Measurements from ENCODE around the gene COPS4. TPM values are rescaled to one million over a fixed set of nuclear protein-coding genes. Genes with fewer than 3 reads are reported as not detected.

Gene COPS4
- total and polyA plus RNA-seq, 2 of the 8 experiments (the other 6 are each of a cell fraction or from before 2014, with no cell fraction given) = 14.9 to 28.3 TPM

GRCh38 chr4:83046693-83047473 is 11.9 kb downstream of the COPS4 start:
- Histone ChIP-seq H2AFZ (ENCODE audit: low read length) (no peak overlapping the region), H3K4me2 (ENCODE audit: insufficient read depth in 1 of 2, low read depth in 2 of 2, low read length in 2 of 2) (no peak overlapping the region), H3K9me3 (ENCODE audit: insufficient read depth in 2 of 2, low read depth in 1 of 2, low read length in 1 of 2) (no peaks in the 10 kb centered on the region), H3K18ac (ENCODE audit: extremely low read depth, low read length) (no peak overlapping the region), H4K91ac (replicated peaks; ENCODE audit: insufficient read length, low read length) (no peak overlapping the region), H4K5ac (ENCODE audit: insufficient read length, low read depth, low read length) (no peak overlapping the region), H3K27me3 (replicated peaks in 1 of 4; ENCODE audit: control insufficient read depth in 3 of 4, extremely low read depth in 1 of 4, insufficient read depth in 3 of 4, low read length in 3 of 4) (no peaks in the 10 kb centered on the region), H3K14ac (ENCODE audit: insufficient read length) (no peak overlapping the region), H3K79me1 (ENCODE audit: low read depth, low read length) (no peaks in the 10 kb centered on the region; the same call in 1 of the 2 replicates), H2AK5ac (ENCODE audit: low read depth, low read length) (no peak overlapping the region), H2BK5ac (ENCODE audit: low read depth, low read length) (no peak overlapping the region), H3K23me2 (ENCODE audit: low read depth, low read length) (no peaks in the 10 kb centered on the region), H2BK15ac (ENCODE audit: low read length) (no peak overlapping the region), H3K27ac (ENCODE audit: low read depth, low read length) (no peak overlapping the region), H3K36me3 (ENCODE audit: control insufficient read depth in 2 of 4, insufficient read depth in 4 of 4, low read length in 3 of 4) (peaks cover 0 to 3% (median 0%) of the 10 kb centered on the region in 4 experiments; a peak in 1 of 8 replicates), H2BK120ac (replicated peaks; ENCODE audit: low read depth, low read length) (no peak overlapping the region), H3K4me3 (ENCODE audit: extremely low read depth in 1 of 4, insufficient read depth in 2 of 4, low read depth in 3 of 4, low read length in 4 of 4) (no peak overlapping the region), H4K8ac (ENCODE audit: extremely low read depth, insufficient read depth, low read length) (no peak overlapping the region), H4K20me1 (replicated peaks in 1 of 2; ENCODE audit: control insufficient read depth in 1 of 2, insufficient read depth in 2 of 2, low read length in 2 of 2) (no peaks in the 10 kb centered on the region), H3K56ac (replicated peaks; ENCODE audit: insufficient read length, low read depth, low read length) (no peak overlapping the region), H3K9ac (replicated peaks in 1 of 4; ENCODE audit: extremely low read depth in 1 of 4, low read depth in 3 of 4, low read length in 3 of 4) (peak overlapping the region in 1 of 4 experiments; percentile 34; a peak in 1 of 7 replicates), H3K79me2 (ENCODE audit: control insufficient read depth in 1 of 2, insufficient read depth in 2 of 2, low read length in 2 of 2) (no peaks in the 10 kb centered on the region), H3K23ac (ENCODE audit: insufficient read length) (no peak overlapping the region), H3K4ac (replicated peaks; ENCODE audit: insufficient read length, low read depth, low read length) (no peak overlapping the region), H2BK12ac (ENCODE audit: low read depth, low read length) (no peak overlapping the region), H3K4me1 (replicated peaks in 1 of 4; ENCODE audit: control insufficient read depth in 3 of 4, insufficient read depth in 4 of 4, low read length in 3 of 4) (no peaks in the 10 kb centered on the region), H2BK20ac (ENCODE audit: low read length) (no peak overlapping the region)
- POLR2A ChIA-PET (ENCODE audit: partially characterized antibody) = interaction anchor here (2.7 kb wide), 1 partner anchor 12 kb away, joined by 9 read pairs; the partner anchor contains the start of gene COPS4
- TF ChIP-seq TEAD4 (IDR thresholded peaks at IDR 0.05; ENCODE audit: low read depth, low read length) = no peak
- TF ChIP-seq EGR1 (IDR thresholded peaks at IDR 0.05; ENCODE audit: borderline replicate concordance, low read depth, low read length) = no peak
- TF ChIP-seq TBP (IDR thresholded peaks at IDR 0.05; ENCODE audit: low read depth, low read length) = no peak
- no peak for TF ChIP-seq BRCA1 (IDR thresholded peaks at IDR 0.05; ENCODE audit: low read depth, low read length)
- no peak for TF ChIP-seq RBBP5 (IDR thresholded peaks at IDR 0.05; ENCODE audit: borderline replicate concordance, low read depth, low read length)
- no peak for TF ChIP-seq TAF1 (IDR thresholded peaks at IDR 0.05; ENCODE audit: low read depth, low read length)
- no peak for TF ChIP-seq ATF2 (IDR thresholded peaks at IDR 0.05; ENCODE audit: low read length)
- no peak for TF ChIP-seq HDAC2 (IDR thresholded peaks at IDR 0.05; ENCODE audit: borderline replicate concordance in 1 of 2, low read depth in 2 of 2, low read length in 2 of 2)
- no peak for FAIRE-seq
- CTCF ChIA-PET (ENCODE audit: partially characterized antibody) = interaction anchor here (0.6 to 1.4 kb wide), 4 partner anchors 16 to 177 kb away, joined by 3 to 5 read pairs (median 3); no protein-coding TSS in a partner anchor
- no peak for DNase-seq (ENCODE audit: low read depth in 1 of 2, low spot score in 2 of 2)
- 88% methylated on average over 8 of the region's 8 CpGs; no CpG with 5 or more reads in 1 of the 2 experiments for WGBS, 2 experiments (ENCODE audit: extremely low coverage in 1 of 2, insufficient coverage in 1 of 2, insufficient read length in 1 of 2, insufficient replicate concordance in 2 of 2, low coverage in 1 of 2, low lambda C conversion rate in 2 of 2, missing lambda C conversion rate in 1 of 2)
